Measurements from ENCODE around the gene SLC15A3.
"Not testable (repeated sequence)": the region's sequence is repeated elsewhere in the genome, so short reads cannot be mapped to it uniquely, and the experiment has no call there.

The SLC15A3 gene

GRCh38 chr11:60915248-60915914 is 36.6 kb downstream of the SLC15A3 start:
- H3K27ac Mint-ChIP-seq = peak overlapping the region; percentile 93
- peaks cover 53 to 94% of the 10 kb centered on the region in 2 donors for H3K4me1 Mint-ChIP-seq
- H3K9me3 Mint-ChIP-seq = peaks cover 4 to 5% of the 10 kb centered on the region in 2 donors
- H3K4me3 Mint-ChIP-seq = peak overlapping the region; percentile 85 to 100
- H3K36me3 Mint-ChIP-seq = peaks cover 17 to 21% of the 10 kb centered on the region in 2 donors
- peak; percentile 61 to 67 for ATAC-seq (replicated peaks)
- no peaks in the 10 kb centered on the region for H3K27me3 Mint-ChIP-seq
- peak; percentile 78 for DNase-seq

- Mint-ChIP-seq H3K4me3 (peak overlapping the region; percentile 85 to 100), H3K36me3 (peaks cover 14 to 19% of the 10 kb centered on the region in 2 donors), H3K27ac (peak overlapping the region; percentile 93), H3K9me3 (peaks cover 7% of the 10 kb centered on the region in 2 donors), H3K4me1 (peaks cover 55 to 94% of the 10 kb centered on the region in 2 donors), H3K27me3 (no peaks in the 10 kb centered on the region)
- no peak for DNase-seq
- ATAC-seq (replicated peaks) = peak; percentile 8 to 9
Observed at GRCh38 chr11:60914633-60915247, 37.2 kb downstream of the SLC15A3 start.

GRCh38 chr11:60913793-60914632 is 38.0 kb downstream of the SLC15A3 start, which contains the start of gene TMEM109:
TMEM109 (plus strand) TSS chr11:60914158; CDS start chr11:60919694, 5,536 bp downstream.
- H3K36me3 Mint-ChIP-seq = peaks cover 15 to 20% of the 10 kb centered on the region in 2 donors
- H3K4me3 Mint-ChIP-seq = peak within 1 kb of the TSS; percentile 99 to 100
- ATAC-seq (replicated peaks) (peak; percentile 58 to 63), DNase-seq (peak; percentile 84)
- peaks cover 10 to 13% of the 10 kb centered on the region in 2 donors for H3K9me3 Mint-ChIP-seq
- peak within 1 kb of the TSS; percentile 99 for H3K27ac Mint-ChIP-seq
- no peaks in the 10 kb centered on the region for H3K27me3 Mint-ChIP-seq
- peaks cover 56 to 94% of the 10 kb centered on the region in 2 donors for H3K4me1 Mint-ChIP-seq

GRCh38 chr11:60912851-60913528 is 39.0 kb downstream of the SLC15A3 start:
- peak overlapping the region; percentile 99 to 100 for H3K4me3 Mint-ChIP-seq
- H3K36me3 Mint-ChIP-seq = peaks cover 25 to 30% of the 10 kb centered on the region in 2 donors
- peaks cover 20 to 22% of the 10 kb centered on the region in 2 donors for H3K9me3 Mint-ChIP-seq
- DNase-seq (no peak), ATAC-seq (replicated peaks) (no peak)
- peak overlapping the region; percentile 99 for H3K27ac Mint-ChIP-seq
- peaks cover 63 to 94% of the 10 kb centered on the region in 2 donors for H3K4me1 Mint-ChIP-seq
- no peaks in the 10 kb centered on the region for H3K27me3 Mint-ChIP-seq

GRCh38 chr11:60912223-60912850 is 39.6 kb downstream of the SLC15A3 start:
- peaks cover 66 to 96% of the 10 kb centered on the region in 2 donors for H3K4me1 Mint-ChIP-seq
- ATAC-seq (replicated peaks) (no peak), DNase-seq (no peak)
- H3K36me3 Mint-ChIP-seq = peaks cover 28 to 33% of the 10 kb centered on the region in 2 donors
- peak overlapping the region; percentile 97 for H3K27ac Mint-ChIP-seq
- H3K9me3 Mint-ChIP-seq = peaks cover 20 to 25% of the 10 kb centered on the region in 2 donors
- H3K4me3 Mint-ChIP-seq = peak overlapping the region in 1 of 2 donors; percentile 31
- H3K27me3 Mint-ChIP-seq = no peaks in the 10 kb centered on the region

GRCh38 chr11:60910711-60911380 is 41.1 kb downstream of the SLC15A3 start:
- Mint-ChIP-seq H3K27ac (peak overlapping the region; percentile 97), H3K27me3 (no peaks in the 10 kb centered on the region), H3K9me3 (peaks cover 20 to 25% of the 10 kb centered on the region in 2 donors), H3K4me3 (peak overlapping the region; percentile 41 to 49), H3K36me3 (peaks cover 23 to 26% of the 10 kb centered on the region in 2 donors), H3K4me1 (peaks cover 62 to 95% of the 10 kb centered on the region in 2 donors)
- ATAC-seq (replicated peaks) (peak in 1 of 2 donors; percentile 5), DNase-seq (no peak)

- peak overlapping the region; percentile 97 for H3K27ac Mint-ChIP-seq
- H3K9me3 Mint-ChIP-seq = peaks cover 20 to 25% of the 10 kb centered on the region in 2 donors
- H3K4me1 Mint-ChIP-seq = peaks cover 59 to 95% of the 10 kb centered on the region in 2 donors
- H3K36me3 Mint-ChIP-seq = peaks cover 24 to 27% of the 10 kb centered on the region in 2 donors
- ATAC-seq (replicated peaks) (peak; percentile 48 to 54), DNase-seq (peak; percentile 81)
- peak overlapping the region; percentile 20 to 56 for H3K4me3 Mint-ChIP-seq
- no peaks in the 10 kb centered on the region for H3K27me3 Mint-ChIP-seq
Observed at GRCh38 chr11:60910281-60910687, 41.7 kb downstream of the SLC15A3 start.

GRCh38 chr11:60909680-60910280 is 42.2 kb downstream of the SLC15A3 start:
- H3K27me3 Mint-ChIP-seq, DNase-seq: not testable (repeated sequence)
- Mint-ChIP-seq H3K4me3 (peak overlapping the region; percentile 43 to 56), H3K4me1 (peaks cover 60 to 94% of the 10 kb centered on the region in 2 donors), H3K9me3 (peaks cover 20 to 25% of the 10 kb centered on the region in 2 donors), H3K27ac (peak overlapping the region; percentile 97), H3K36me3 (peaks cover 24 to 27% of the 10 kb centered on the region in 2 donors)
- peak; percentile 0 to 3 for ATAC-seq (replicated peaks)

GRCh38 chr11:60908803-60909202 is 43.2 kb downstream of the SLC15A3 start:
- peaks cover 25 to 27% of the 10 kb centered on the region in 2 donors for H3K36me3 Mint-ChIP-seq
- H3K4me1 Mint-ChIP-seq = peaks cover 67 to 96% of the 10 kb centered on the region in 2 donors
- peak overlapping the region; percentile 97 for H3K27ac Mint-ChIP-seq
- DNase-seq (no peak), ATAC-seq (replicated peaks) (no peak)
- peak overlapping the region; percentile 6 to 13 for H3K4me3 Mint-ChIP-seq
- H3K27me3 Mint-ChIP-seq = no peaks in the 10 kb centered on the region
- H3K9me3 Mint-ChIP-seq = peaks cover 20 to 25% of the 10 kb centered on the region in 2 donors

GRCh38 chr11:60906132-60906972 is 45.6 kb downstream of the SLC15A3 start, which contains the start of gene PRPF19:
PRPF19 (minus strand) TSS chr11:60906585; CDS start chr11:60906382, 203 bp downstream.
- H3K4me3 Mint-ChIP-seq = peak within 1 kb of the TSS; percentile 92 to 96
- no peaks in the 10 kb centered on the region for H3K27me3 Mint-ChIP-seq
- H3K27ac Mint-ChIP-seq = peak within 1 kb of the TSS; percentile 97
- peaks cover 20 to 25% of the 10 kb centered on the region in 2 donors for H3K9me3 Mint-ChIP-seq
- peaks cover 37 to 39% of the 10 kb centered on the region in 2 donors for H3K36me3 Mint-ChIP-seq
- ATAC-seq (replicated peaks) (peak; percentile 74 to 79), DNase-seq (peak; percentile 99)
- H3K4me1 Mint-ChIP-seq = peaks cover 60 to 77% of the 10 kb centered on the region in 2 donors

- Mint-ChIP-seq H3K27ac (peak overlapping the region; percentile 97), H3K9me3 (peaks cover 17 to 21% of the 10 kb centered on the region in 2 donors), H3K4me1 (peaks cover 54 to 70% of the 10 kb centered on the region in 2 donors), H3K4me3 (peak overlapping the region; percentile 92 to 96), H3K27me3 (no peaks in the 10 kb centered on the region), H3K36me3 (peaks cover 43 to 46% of the 10 kb centered on the region in 2 donors)
- DNase-seq (no peak), ATAC-seq (replicated peaks) (no peak)
Observed at GRCh38 chr11:60905551-60906113, 46.3 kb downstream of the SLC15A3 start.

Measured in stimulated activated naive B cell treated with anti-CD40 and anti-IgM and Interleukin-4, amounts not matched to agents 10 μg/mL and 1 μg/mL and 100 μg/mL, for 72 hours (primary cell).